Measurements from ENCODE around the gene ZBP1. TPM values are rescaled to one million over a fixed set of nuclear protein-coding genes. Genes with fewer than 3 reads are reported as not detected.

The ZBP1 gene
- total RNA-seq, 2 experiments from 2014 or later: 39.0 to 40.1 TPM

DNA sequence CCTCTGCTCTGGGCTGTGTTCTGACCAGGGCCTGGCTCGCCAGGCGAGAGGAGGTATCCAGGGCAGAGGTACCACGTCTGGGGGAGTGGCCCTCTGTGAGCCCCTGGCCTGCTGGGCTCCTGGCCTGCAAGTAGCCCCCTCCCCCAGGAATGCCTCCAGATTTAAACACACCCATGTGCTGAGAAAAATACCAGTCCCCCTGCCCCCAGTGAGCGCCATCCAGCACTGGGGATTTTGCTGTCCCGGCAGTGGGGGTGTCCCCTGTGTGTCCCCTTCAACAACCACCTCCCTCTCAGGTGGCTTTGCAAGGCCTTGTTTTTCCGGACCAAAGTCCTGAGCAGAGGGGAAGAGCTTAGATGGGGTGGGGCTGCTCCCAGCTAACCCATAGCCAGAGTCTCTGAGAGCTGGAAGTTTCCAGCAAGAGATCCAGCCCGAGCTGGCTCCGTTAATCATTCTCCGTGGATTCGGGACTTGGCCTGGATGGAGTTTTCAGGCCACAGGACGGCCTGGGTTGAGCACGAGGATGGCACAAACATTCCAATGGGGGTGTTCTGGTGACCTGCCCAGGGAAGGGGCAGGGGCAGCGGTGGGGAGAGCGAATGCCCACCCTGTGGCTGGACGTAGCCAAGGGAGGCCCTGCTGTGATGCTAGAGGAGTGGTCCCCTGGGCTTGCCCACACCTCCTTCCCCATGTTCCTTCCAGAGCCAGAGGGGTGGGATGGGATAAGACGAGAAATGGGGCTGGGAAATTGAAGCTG lies 30.3 kb downstream of the ZBP1 start:
- ChIA-PET POLR2A (no interaction called here), CTCF (no interaction called here)
- Histone ChIP-seq H3K4me3 (ENCODE audit: low read length) (no peak overlapping the region), H3K9me3 (ENCODE audit: control insufficient read depth in 1 of 2, insufficient read depth in 1 of 2, low read length in 2 of 2) (peaks cover 9 to 19% of the 10 kb centered on the region in 2 experiments), H3K36me3 (ENCODE audit: insufficient read depth, low read length) (no peaks in the 10 kb centered on the region), H3K27ac (ENCODE audit: low read depth in 1 of 2, low read length in 2 of 2) (no peak overlapping the region), H3K4me1 (ENCODE audit: insufficient read depth, low read length) (no peaks in the 10 kb centered on the region), H3K27me3 (ENCODE audit: control insufficient read depth in 1 of 2, insufficient read depth in 2 of 2, low read length in 2 of 2) (peaks cover 2 to 6% of the 10 kb centered on the region in 2 experiments)
- H3K4me1 Mint-ChIP-seq (ENCODE audit: low read depth): no peaks in the 10 kb centered on the region
- H3K9me3 Mint-ChIP-seq: no peaks in the 10 kb centered on the region
- ATAC-seq (ENCODE audit: poor library complexity) (no peak), DNase-seq (no peak)
- intact Hi-C loops (cut with DNase I, micrococcal nuclease): loop anchor here (5.0 kb wide), 5 partner anchors 73 to 503 kb away; no protein-coding TSS in a partner anchor
- peaks cover 19% of the 10 kb centered on the region for H3K27me3 Mint-ChIP-seq
- TF ChIP-seq, protein P1, sequence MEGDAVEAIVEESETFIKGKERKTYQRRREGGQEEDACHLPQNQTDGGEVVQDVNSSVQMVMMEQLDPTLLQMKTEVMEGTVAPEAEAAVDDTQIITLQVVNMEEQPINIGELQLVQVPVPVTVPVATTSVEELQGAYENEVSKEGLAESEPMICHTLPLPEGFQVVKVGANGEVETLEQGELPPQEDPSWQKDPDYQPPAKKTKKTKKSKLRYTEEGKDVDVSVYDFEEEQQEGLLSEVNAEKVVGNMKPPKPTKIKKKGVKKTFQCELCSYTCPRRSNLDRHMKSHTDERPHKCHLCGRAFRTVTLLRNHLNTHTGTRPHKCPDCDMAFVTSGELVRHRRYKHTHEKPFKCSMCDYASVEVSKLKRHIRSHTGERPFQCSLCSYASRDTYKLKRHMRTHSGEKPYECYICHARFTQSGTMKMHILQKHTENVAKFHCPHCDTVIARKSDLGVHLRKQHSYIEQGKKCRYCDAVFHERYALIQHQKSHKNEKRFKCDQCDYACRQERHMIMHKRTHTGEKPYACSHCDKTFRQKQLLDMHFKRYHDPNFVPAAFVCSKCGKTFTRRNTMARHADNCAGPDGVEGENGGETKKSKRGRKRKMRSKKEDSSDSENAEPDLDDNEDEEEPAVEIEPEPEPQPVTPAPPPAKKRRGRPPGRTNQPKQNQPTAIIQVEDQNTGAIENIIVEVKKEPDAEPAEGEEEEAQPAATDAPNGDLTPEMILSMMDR (IDR thresholded peaks at IDR 0.05): no peak
- no peak overlapping the region for H3K27ac Mint-ChIP-seq
- H3K4me3 Mint-ChIP-seq: no peak overlapping the region
- H3K36me3 Mint-ChIP-seq (ENCODE audit: low read depth): no peaks in the 10 kb centered on the region

DNA sequence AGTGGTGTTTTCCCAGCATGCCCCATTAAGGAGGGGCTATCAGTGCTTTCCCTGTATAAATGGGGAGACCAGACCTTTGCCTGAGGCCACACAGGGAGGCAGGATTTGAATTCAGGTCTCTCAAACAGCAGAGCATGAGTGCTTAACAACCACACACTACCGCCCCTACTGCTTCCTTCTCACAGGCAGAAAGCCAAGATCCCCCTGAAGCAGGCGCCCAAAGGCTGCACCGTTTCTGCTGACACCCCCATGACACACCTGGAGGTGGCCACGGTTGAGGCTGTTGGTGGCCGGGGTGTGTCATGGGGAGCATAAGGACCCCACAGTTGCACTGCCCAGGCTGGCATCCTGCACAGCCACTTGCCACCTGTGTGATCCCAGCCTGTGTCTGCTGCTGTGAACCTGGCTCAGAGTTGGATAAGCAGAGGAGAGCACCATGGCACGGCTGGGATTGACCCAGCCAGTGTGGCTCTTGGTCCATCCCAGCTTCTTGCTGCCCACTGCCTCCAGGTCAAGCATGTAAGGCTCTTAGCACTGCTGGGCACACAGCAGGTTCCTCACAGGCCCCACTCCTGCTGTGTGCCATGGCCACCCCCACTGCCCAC lies 31.0 kb downstream of the ZBP1 start:
- DNase-seq: no peak
- intact Hi-C loops (cut with DNase I, micrococcal nuclease): no loop called here
- Mint-ChIP-seq H3K27ac (no peak overlapping the region), H3K36me3 (ENCODE audit: low read depth) (no peaks in the 10 kb centered on the region), H3K9me3 (no peaks in the 10 kb centered on the region), H3K4me3 (no peak overlapping the region), H3K4me1 (ENCODE audit: low read depth) (no peaks in the 10 kb centered on the region), H3K27me3 (peaks cover 21% of the 10 kb centered on the region)
- H3K27me3 ChIP-seq (ENCODE audit: control insufficient read depth in 1 of 2, insufficient read depth in 2 of 2, low read length in 2 of 2): peaks cover 2 to 6% of the 10 kb centered on the region in 2 experiments
- POLR2A ChIA-PET: no interaction called here
- TF ChIP-seq, protein P1 (IDR thresholded peaks at IDR 0.05): no peak
- H3K4me3 ChIP-seq (ENCODE audit: low read length): no peak overlapping the region
- no peak for ATAC-seq (ENCODE audit: poor library complexity)
- CTCF ChIA-PET: no interaction called here
- H3K36me3 ChIP-seq (ENCODE audit: insufficient read depth, low read length): no peaks in the 10 kb centered on the region
- no peak overlapping the region for H3K27ac ChIP-seq (ENCODE audit: low read depth in 1 of 2, low read length in 2 of 2)
- peaks cover 9 to 19% of the 10 kb centered on the region in 2 experiments for H3K9me3 ChIP-seq (ENCODE audit: control insufficient read depth in 1 of 2, insufficient read depth in 1 of 2, low read length in 2 of 2)
- no peaks in the 10 kb centered on the region for H3K4me1 ChIP-seq (ENCODE audit: insufficient read depth, low read length)

DNA sequence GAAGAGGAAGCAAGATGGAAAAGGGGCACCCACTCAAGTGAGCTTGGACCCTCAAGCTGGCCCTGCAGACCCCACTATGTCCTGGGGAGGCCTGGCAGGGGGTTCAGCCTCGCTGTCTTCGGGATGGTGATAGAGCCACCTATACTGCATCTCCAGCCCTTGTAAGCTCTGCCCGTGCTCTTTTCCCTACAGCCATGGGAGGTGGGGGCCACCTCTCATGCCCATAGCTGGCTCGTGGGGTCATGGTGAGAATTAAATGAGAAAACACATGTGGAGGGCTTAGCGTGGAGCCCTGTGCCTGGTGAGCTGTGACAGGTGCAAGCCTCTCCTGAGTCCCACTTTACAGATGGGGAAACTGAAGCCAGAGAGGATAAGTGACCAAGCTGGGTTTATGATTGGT lies 31.6 kb downstream of the ZBP1 start:
- Histone ChIP-seq H3K27me3 (ENCODE audit: control insufficient read depth in 1 of 2, insufficient read depth in 2 of 2, low read length in 2 of 2) (peaks cover 6 to 8% of the 10 kb centered on the region in 2 experiments), H3K9me3 (ENCODE audit: control insufficient read depth in 1 of 2, insufficient read depth in 1 of 2, low read length in 2 of 2) (peaks cover 9 to 19% of the 10 kb centered on the region in 2 experiments), H3K36me3 (ENCODE audit: insufficient read depth, low read length) (no peaks in the 10 kb centered on the region), H3K4me3 (ENCODE audit: low read length) (no peak overlapping the region), H3K27ac (ENCODE audit: low read depth in 1 of 2, low read length in 2 of 2) (no peak overlapping the region), H3K4me1 (ENCODE audit: insufficient read depth, low read length) (no peaks in the 10 kb centered on the region)
- Mint-ChIP-seq H3K27ac (no peak overlapping the region), H3K36me3 (ENCODE audit: low read depth) (no peaks in the 10 kb centered on the region), H3K4me3 (no peak overlapping the region), H3K4me1 (ENCODE audit: low read depth) (no peaks in the 10 kb centered on the region), H3K9me3 (no peaks in the 10 kb centered on the region), H3K27me3 (peaks cover 27% of the 10 kb centered on the region)
- ChIA-PET CTCF (no interaction called here), POLR2A (no interaction called here)
- TF ChIP-seq, protein P1 (IDR thresholded peaks at IDR 0.05): no peak
- no peak for DNase-seq
- intact Hi-C loops (cut with DNase I, micrococcal nuclease): no loop called here
- ATAC-seq (ENCODE audit: poor library complexity): no peak

All from CD4-positive, alpha-beta T cell (primary cell).